Esophagus muscularis mucosa (tissue), 4 donors: ENCODE data around the gene ELK3. TPM values are rescaled to one million over a fixed set of nuclear protein-coding genes. Genes with fewer than 3 reads are reported as not detected.

Experiments used
- DNase-seq: peaks from one replicate; pipeline ENCODE4 v3.0.0-alpha.2; 2017; ENCODE audit errors: extremely low spot score
- H3K27ac ChIP-seq, 4 donors: fragments of 200-600 bp; sonication (generic); replicated peaks in 1 of 4; 1 replicate in 3 of 4; 2 replicates in 1 of 4; pipeline ENCODE4 v1.5.1; 2016 to 2019; ENCODE audit warnings: mild to moderate bottlenecking in 1 of 4
- H3K27me3 ChIP-seq, 4 donors: fragments of 200-600 bp; sonication (generic); one replicate each; pipeline versions ENCODE4 v1.5.1 to v1.6.0; 2016 to 2019
- H3K36me3 ChIP-seq, 4 donors: fragments of 200-600 bp; sonication (generic); one replicate each; pipeline ENCODE4 v1.5.1; 2016 to 2019
- H3K4me1 ChIP-seq, 4 donors: fragments of 200-600 bp; sonication (generic); one replicate each; pipeline ENCODE4 v1.5.1; 2016 to 2019
- H3K4me3 ChIP-seq, 4 donors: fragments of 200-600 bp; sonication (generic); 1 replicate in 2 of 4; 2 replicates in 2 of 4; pipeline ENCODE4 v1.5.1; 2016 to 2019; ENCODE audit warnings: mild to moderate bottlenecking in 4 of 4, moderate library complexity in 1 of 4
- H3K9me3 ChIP-seq, 4 donors: fragments of 200-600 bp; sonication (generic); 1 replicate in 3 of 4; 2 replicates in 1 of 4; pipeline ENCODE4 v1.5.1; 2016 to 2019
- CTCF ChIP-seq, 3 experiments: fragments of 200-600 bp in 2 of 3; fragments of 450-650 bp in 1 of 3; sonication (generic) in 2 of 3; IDR thresholded peaks; one replicate each; pipeline ENCODE4 v1.5.1; 2017 to 2019; ENCODE audit warnings: antibody characterized with exemption in 3 of 3, mild to moderate bottlenecking in 2 of 3, moderate library complexity in 1 of 3
- EP300 ChIP-seq: sonication (generic); formaldehyde crosslinking; IDR thresholded peaks from one replicate; pipeline ENCODE4 v1.6.1; 2017; ENCODE audit warnings: antibody characterized with exemption
- POLR2A ChIP-seq: fragments of 450-650 bp; IDR thresholded peaks from one replicate; pipeline ENCODE4 v1.6.1; 2017; ENCODE audit warnings: antibody characterized with exemption, moderate library complexity, mild to moderate bottlenecking, low read depth
- POLR2AphosphoS5 ChIP-seq, 2 donors: sonication (generic); formaldehyde crosslinking; IDR thresholded peaks; one replicate each; pipeline ENCODE4 v1.6.1; 2017; ENCODE audit warnings: antibody characterized with exemption in 2 of 2
- WGBS: methylation state at CpG from one replicate; pipeline ENCODE4 v1.1.5; 2018; 5-methylcytosine and 5-hydroxymethylcytosine counted together
- intact Hi-C: fragments of 100-400 bp; cut with DNase I; formaldehyde crosslinking; loops from one replicate; pipeline ENCODE4 v1.15.1; 2023
- total RNA-seq, 4 donors: library from RNA; depleted of rRNA; stranded (reverse); fragments of >200 nt; gene quantifications; one replicate each; pipeline versions ENCODE4 v1.1.0 to v1.2.1, GENCODE V29; 2016

ELK3 gene
- total RNA-seq, 4 donors from 2014 or later = 13.7 to 26.9 (median 25.7) TPM

- Histone ChIP-seq H3K4me3 (no peak overlapping the region), H3K36me3 (peaks cover 0 to 22% (median 8%) of the 10 kb centered on the region in 4 donors), H3K9me3 (no peaks in the 10 kb centered on the region), H3K27ac (peak overlapping the region; percentile 33 to 92 (median 60)), H3K27me3 (no peaks in the 10 kb centered on the region), H3K4me1 (peaks cover 33 to 82% (median 72%) of the 10 kb centered on the region in 4 donors)
- TF ChIP-seq POLR2A (no peak), POLR2AphosphoS5 (IDR thresholded peaks at IDR 0.05) (no peak), CTCF (IDR thresholded peaks at IDR 0.05) (no peak), EP300 (no peak)
- intact Hi-C loops = no loop called here
- DNase-seq = no peak
- WGBS = 72% methylated on average over 12 of the region's 12 CpGs
These were observed 33.4 kb downstream of the ELK3 start for GRCh38 chr12:96227365-96228106.

- Histone ChIP-seq H3K4me3 (no peak overlapping the region), H3K27ac (peak overlapping the region; percentile 29 to 93 (median 92)), H3K9me3 (no peaks in the 10 kb centered on the region), H3K27me3 (no peaks in the 10 kb centered on the region), H3K36me3 (peaks cover 0 to 22% (median 8%) of the 10 kb centered on the region in 4 donors), H3K4me1 (peaks cover 36 to 87% (median 77%) of the 10 kb centered on the region in 4 donors)
- no peak for DNase-seq
- WGBS = 67% methylated on average over 12 of the region's 12 CpGs
- TF ChIP-seq POLR2A = no peak
- intact Hi-C loops = no loop called here
These were observed 34.5 kb downstream of the ELK3 start for GRCh38 chr12:96228566-96229248.

GRCh38 chr12:96230646-96231045 lies 36.5 kb downstream of the ELK3 start:
- H3K9me3 ChIP-seq = no peaks in the 10 kb centered on the region
- H3K4me1 ChIP-seq = peaks cover 36 to 87% (median 77%) of the 10 kb centered on the region in 4 donors
- H3K36me3 ChIP-seq = peaks cover 0 to 13% (median 6%) of the 10 kb centered on the region in 4 donors
- no peaks in the 10 kb centered on the region for H3K27me3 ChIP-seq
- 89% methylated on average over 13 of the region's 13 CpGs for WGBS
- no peak for DNase-seq
- intact Hi-C loops = no loop called here
- TF ChIP-seq POLR2AphosphoS5 (IDR thresholded peaks at IDR 0.05) = no peak
- no peak for TF ChIP-seq CTCF (IDR thresholded peaks at IDR 0.05)
- no peak overlapping the region for H3K4me3 ChIP-seq
- H3K27ac ChIP-seq = peak overlapping the region; percentile 50 to 93 (median 92)

- Histone ChIP-seq H3K4me3 (no peak overlapping the region), H3K27me3 (no peaks in the 10 kb centered on the region), H3K27ac (peak overlapping the region; percentile 92 to 95 (median 92)), H3K9me3 (no peaks in the 10 kb centered on the region), H3K4me1 (peaks cover 58 to 97% (median 92%) of the 10 kb centered on the region in 4 donors), H3K36me3 (peaks cover 0 to 6% (median 0%) of the 10 kb centered on the region in 4 donors)
- TF ChIP-seq POLR2A = no peak
- TF ChIP-seq POLR2AphosphoS5 (IDR thresholded peaks at IDR 0.05) = peak in 1 of 2 donors; percentile 49
- 61% methylated on average over 7 of the region's 7 CpGs for WGBS
- intact Hi-C loops = no loop called here
- DNase-seq = no peak
These were observed 39.0 kb downstream of the ELK3 start for GRCh38 chr12:96233168-96233567.

GRCh38 chr12:96233939-96234461 lies 39.8 kb downstream of the ELK3 start:
- H3K27me3 ChIP-seq = no peaks in the 10 kb centered on the region
- TF ChIP-seq POLR2AphosphoS5 (IDR thresholded peaks at IDR 0.05) (peak in 1 of 2 donors; percentile 95), CTCF (IDR thresholded peaks at IDR 0.05) (no peak), POLR2A (no peak), EP300 (peak; percentile 96)
- no peaks in the 10 kb centered on the region for H3K9me3 ChIP-seq
- WGBS = 54% methylated on average over 13 of the region's 15 CpGs
- peaks cover 63 to 100% (median 98%) of the 10 kb centered on the region in 4 donors for H3K4me1 ChIP-seq
- peak; percentile 97 for DNase-seq
- H3K4me3 ChIP-seq = peak overlapping the region in 2 of 4 donors; percentile 3 to 26
- intact Hi-C loops = no loop called here
- peak overlapping the region; percentile 92 to 95 (median 92) for H3K27ac ChIP-seq
- peaks cover 0 to 6% (median 0%) of the 10 kb centered on the region in 4 donors for H3K36me3 ChIP-seq
